HepG2 (cell line): ENCODE data around the gene PKP3. TPM values are rescaled to one million over a fixed set of nuclear protein-coding genes. Genes with fewer than 3 reads are reported as not detected.

Experiments
- DBP ChIP-seq: sonication (generic); formaldehyde crosslinking; IDR thresholded peaks from 2 replicates; pipeline ENCODE4 v1.4.0; 2020; ENCODE audit warnings: missing genetic modification reagents; ENCODE audit errors: not compliant biosample characterization
- DNMT1 ChIP-seq: sonication (generic); formaldehyde crosslinking; IDR thresholded peaks from 2 replicates; pipeline ENCODE4 v1.5.1; 2020; ENCODE audit warnings: mild to moderate bottlenecking, missing genetic modification reagents
- HDAC6 ChIP-seq: fragments of 200-600 bp; sonication (generic); IDR thresholded peaks from 2 replicates; pipeline ENCODE4 v1.7.0; 2017; ENCODE audit warnings: mild to moderate bottlenecking, antibody characterized with exemption, low read length, low read depth
- KDM4B ChIP-seq: sonication (generic); formaldehyde crosslinking; IDR thresholded peaks from 2 replicates; pipeline ENCODE4 v1.4.0; 2020; ENCODE audit warnings: missing genetic modification reagents
- MEF2D ChIP-seq: sonication (generic); formaldehyde crosslinking; IDR thresholded peaks from 2 replicates; pipeline ENCODE4 v1.5.1; 2020; ENCODE audit warnings: mild to moderate bottlenecking, missing genetic modification reagents
- MEIS2 ChIP-seq: sonication (generic); formaldehyde crosslinking; IDR thresholded peaks from 2 replicates; pipeline ENCODE4 v1.9.0; 2021; ENCODE audit warnings: mild to moderate bottlenecking, missing genetic modification reagents
- MTF2 ChIP-seq: sonication (generic); formaldehyde crosslinking; IDR thresholded peaks from 2 replicates; pipeline ENCODE4 v1.5.0; 2020; ENCODE audit warnings: missing genetic modification reagents, borderline replicate concordance
- PRDM4 ChIP-seq: sonication (generic); formaldehyde crosslinking; IDR thresholded peaks from 2 replicates; pipeline ENCODE4 v1.9.0; 2021; ENCODE audit warnings: missing genetic modification reagents, borderline replicate concordance
- USF2 ChIP-seq, 2 experiments: sonication (generic) in 1 of 2; formaldehyde crosslinking in 1 of 2; IDR thresholded peaks; 2 replicates each; pipeline versions ENCODE4 v1.5.1 to v1.6.1; 2011 to 2020; ENCODE audit warnings: borderline replicate concordance in 1 of 2, low read depth in 1 of 2, low read length in 1 of 2, mild to moderate bottlenecking in 1 of 2, missing genetic modification reagents in 1 of 2, moderate library complexity in 1 of 2
- XBP1 ChIP-seq: sonication (generic); formaldehyde crosslinking; IDR thresholded peaks from 2 replicates; pipeline ENCODE4 v1.5.0; 2020; ENCODE audit warnings: missing genetic modification reagents
- YEATS2 ChIP-seq: sonication (generic); formaldehyde crosslinking; IDR thresholded peaks from 2 replicates; pipeline ENCODE4 v1.4.0; 2020; ENCODE audit warnings: missing genetic modification reagents, borderline replicate concordance
- ZBTB7A ChIP-seq: sonication (generic); formaldehyde crosslinking; IDR thresholded peaks from 2 replicates; pipeline ENCODE4 v1.8.0; 2022; ENCODE audit warnings: mild to moderate bottlenecking, missing genetic modification reagents
- ZC3H13 ChIP-seq: sonication (generic); formaldehyde crosslinking; IDR thresholded peaks from 2 replicates; pipeline ENCODE4 v1.8.1; 2023; ENCODE audit warnings: mild to moderate bottlenecking, missing genetic modification reagents, moderate library complexity
- ZEB1 ChIP-seq: IDR thresholded peaks from 2 replicates; pipeline ENCODE4 v1.6.1; 2012; ENCODE audit warnings: mild to moderate bottlenecking, low read depth, inconsistent platforms; ENCODE audit not compliant: insufficient replicate concordance
- ZKSCAN5 ChIP-seq: sonication (generic); formaldehyde crosslinking; IDR thresholded peaks from 2 replicates; pipeline ENCODE4 v1.5.1; 2020; ENCODE audit warnings: mild to moderate bottlenecking, missing genetic modification reagents
- ZNF781 ChIP-seq: sonication (generic); formaldehyde crosslinking; IDR thresholded peaks from 2 replicates; pipeline ENCODE4 v1.5.1; 2020; ENCODE audit warnings: borderline replicate concordance, mild to moderate bottlenecking, missing genetic modification reagents; ENCODE audit errors: not compliant biosample characterization
- polyA plus RNA-seq, 8 experiments: library from polyadenylated mRNA; depleted of rRNA in 3 of 8; stranded (reverse) in 7 of 8; unstranded in 1 of 8; fragments of >200 nt; fragmentation: Illumina TruSeq in 4 of 8; extraction: Trizol in 4 of 8; gene quantifications; 2 replicates each; pipeline versions ENCODE4 v1.2.1 to v1.2.3, GENCODE V29; 2011 to 2016; ENCODE audit warnings: low read depth in 4 of 8, missing spikeins in 1 of 8, mixed read lengths in 1 of 8; ENCODE audit not compliant: insufficient read depth in 1 of 8
- total RNA-seq, 5 experiments: library from RNA; depleted of rRNA; stranded (reverse); fragments of >200 nt; fragmentation: Illumina TruSeq; extraction: Trizol; gene quantifications; 2 replicates each; pipeline ENCODE4 v1.2.3, GENCODE V29; 2016; ENCODE audit warnings: low read depth in 1 of 5
- TF ChIP-seq, protein P1 (sequence below): sonication (generic); formaldehyde crosslinking; IDR thresholded peaks from 2 replicates; pipeline ENCODE4 v1.4.0; 2020; ENCODE audit warnings: missing genetic modification reagents, borderline replicate concordance
- TF ChIP-seq, protein P2 (sequence below): sonication (generic); formaldehyde crosslinking; IDR thresholded peaks from 2 replicates; pipeline ENCODE4 v1.8.1; 2023; ENCODE audit warnings: missing genetic modification reagents, inconsistent platforms, borderline replicate concordance

Gene PKP3
- total and polyA plus RNA-seq, 2 of the 13 experiments (the other 11 are each of a cell fraction or from before 2014, with no cell fraction given), result 18.0 to 28.7 TPM

DNA sequence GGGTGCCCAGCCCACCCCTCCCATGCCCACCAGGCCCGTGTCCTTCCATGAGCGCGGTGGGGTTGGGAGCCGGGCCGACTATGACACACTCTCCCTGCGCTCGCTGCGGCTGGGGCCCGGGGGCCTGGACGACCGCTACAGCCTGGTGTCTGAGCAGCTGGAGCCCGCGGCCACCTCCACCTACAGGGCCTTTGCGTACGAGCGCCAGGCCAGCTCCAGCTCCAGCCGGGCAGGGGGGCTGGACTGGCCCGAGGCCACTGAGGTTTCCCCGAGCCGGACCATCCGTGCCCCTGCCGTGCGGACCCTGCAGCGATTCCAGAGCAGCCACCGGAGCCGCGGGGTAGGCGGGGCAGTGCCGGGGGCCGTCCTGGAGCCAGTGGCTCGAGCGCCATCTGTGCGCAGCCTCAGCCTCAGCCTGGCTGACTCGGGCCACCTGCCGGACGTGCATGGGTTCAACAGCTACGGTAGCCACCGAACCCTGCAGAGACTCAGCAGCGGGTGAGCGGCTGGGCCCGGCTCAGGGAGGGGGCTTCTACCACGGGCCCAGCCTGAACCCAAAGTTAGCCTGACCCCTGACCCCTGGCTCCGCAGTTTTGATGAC, 3.0 kb downstream of the PKP3 start (continued):
- TF ChIP-seq, protein P1, sequence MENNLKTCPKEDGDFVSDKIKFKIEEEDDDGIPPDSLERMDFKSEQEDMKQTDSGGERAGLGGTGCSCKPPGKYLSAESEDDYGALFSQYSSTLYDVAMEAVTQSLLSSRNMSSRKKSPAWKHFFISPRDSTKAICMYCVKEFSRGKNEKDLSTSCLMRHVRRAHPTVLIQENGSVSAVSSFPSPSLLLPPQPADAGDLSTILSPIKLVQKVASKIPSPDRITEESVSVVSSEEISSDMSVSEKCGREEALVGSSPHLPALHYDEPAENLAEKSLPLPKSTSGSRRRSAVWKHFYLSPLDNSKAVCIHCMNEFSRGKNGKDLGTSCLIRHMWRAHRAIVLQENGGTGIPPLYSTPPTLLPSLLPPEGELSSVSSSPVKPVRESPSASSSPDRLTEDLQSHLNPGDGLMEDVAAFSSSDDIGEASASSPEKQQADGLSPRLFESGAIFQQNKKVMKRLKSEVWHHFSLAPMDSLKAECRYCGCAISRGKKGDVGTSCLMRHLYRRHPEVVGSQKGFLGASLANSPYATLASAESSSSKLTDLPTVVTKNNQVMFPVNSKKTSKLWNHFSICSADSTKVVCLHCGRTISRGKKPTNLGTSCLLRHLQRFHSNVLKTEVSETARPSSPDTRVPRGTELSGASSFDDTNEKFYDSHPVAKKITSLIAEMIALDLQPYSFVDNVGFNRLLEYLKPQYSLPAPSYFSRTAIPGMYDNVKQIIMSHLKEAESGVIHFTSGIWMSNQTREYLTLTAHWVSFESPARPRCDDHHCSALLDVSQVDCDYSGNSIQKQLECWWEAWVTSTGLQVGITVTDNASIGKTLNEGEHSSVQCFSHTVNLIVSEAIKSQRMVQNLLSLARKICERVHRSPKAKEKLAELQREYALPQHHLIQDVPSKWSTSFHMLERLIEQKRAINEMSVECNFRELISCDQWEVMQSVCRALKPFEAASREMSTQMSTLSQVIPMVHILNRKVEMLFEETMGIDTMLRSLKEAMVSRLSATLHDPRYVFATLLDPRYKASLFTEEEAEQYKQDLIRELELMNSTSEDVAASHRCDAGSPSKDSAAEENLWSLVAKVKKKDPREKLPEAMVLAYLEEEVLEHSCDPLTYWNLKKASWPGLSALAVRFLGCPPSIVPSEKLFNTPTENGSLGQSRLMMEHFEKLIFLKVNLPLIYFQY (CRISPR knock-in tag), result 0 out of 2 replicates have a peak, but pooled peaks have one; percentile 42
- TF ChIP-seq MTF2 (CRISPR knock-in tag) (no peak), YEATS2 (CRISPR knock-in tag) (0 out of 2 replicates have a peak, but pooled peaks have one; percentile 37), ZBTB7A (CRISPR knock-in tag) (peak; percentile 7; the same call in 1 of the 2 replicates), DNMT1 (CRISPR knock-in tag) (no peak), MEF2D (CRISPR knock-in tag) (no peak), HDAC6 (no peak), DBP (CRISPR knock-in tag) (no peak), ZNF781 (CRISPR knock-in tag) (peak; percentile 31), KDM4B (no peak), ZEB1 (no peak), ZKSCAN5 (CRISPR knock-in tag) (no peak), PRDM4 (CRISPR knock-in tag) (no peak), XBP1 (no peak), ZC3H13 (peak; percentile 33; the same call in 1 of the 2 replicates), USF2 (IDR thresholded peaks at IDR 0.05; ENCODE audit: low read depth, low read length) (no peak), USF2 (CRISPR knock-in tag; IDR thresholded peaks at IDR 0.05; ENCODE audit: borderline replicate concordance) (no peak), MEIS2 (CRISPR knock-in tag) (no peak; the same call in 1 of the 2 replicates)
- TF ChIP-seq, protein P2, sequence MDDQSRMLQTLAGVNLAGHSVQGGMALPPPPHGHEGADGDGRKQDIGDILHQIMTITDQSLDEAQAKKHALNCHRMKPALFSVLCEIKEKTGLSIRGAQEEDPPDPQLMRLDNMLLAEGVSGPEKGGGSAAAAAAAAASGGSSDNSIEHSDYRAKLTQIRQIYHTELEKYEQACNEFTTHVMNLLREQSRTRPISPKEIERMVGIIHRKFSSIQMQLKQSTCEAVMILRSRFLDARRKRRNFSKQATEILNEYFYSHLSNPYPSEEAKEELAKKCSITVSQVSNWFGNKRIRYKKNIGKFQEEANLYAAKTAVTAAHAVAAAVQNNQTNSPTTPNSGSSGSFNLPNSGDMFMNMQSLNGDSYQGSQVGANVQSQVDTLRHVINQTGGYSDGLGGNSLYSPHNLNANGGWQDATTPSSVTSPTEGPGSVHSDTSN (CRISPR knock-in tag), result no peak
